CD4-positive, alpha-beta T cell treated with Interleukin-1 beta for 1 hour (primary cell): ENCODE measurements around the gene TRAF4.

Experiments
- DNase-seq, 2 donors: peaks; one replicate each; pipeline ENCODE4 v3.0.0-alpha.2; 2020 to 2022

The TRAF4 gene

GRCh38 chr17:28796062-28796461 lies 52.3 kb downstream of the TRAF4 start:
- DNase-seq: no peak
